Uterus (tissue), 4 donors: ENCODE results near the gene XYLT1. TPM values are rescaled to one million over a fixed set of nuclear protein-coding genes. Genes with fewer than 3 reads are reported as not detected.

Experiments used
- DNase-seq, 2 donors: peaks; one replicate each; pipeline ENCODE4 v3.0.0-alpha.2; 2019 to 2020
- H3K27ac ChIP-seq, 2 donors: fragments of 200-600 bp; sonication (generic); 1 replicate in 1 of 2; 2 replicates in 1 of 2; pipeline ENCODE4 v1.5.1; 2016 to 2018
- H3K27me3 ChIP-seq, 2 donors: fragments of 200-600 bp; sonication (generic); one replicate each; pipeline ENCODE4 v1.5.1; 2018 to 2019; ENCODE audit warnings: control low read depth in 1 of 2
- H3K36me3 ChIP-seq, 2 donors: fragments of 200-600 bp; sonication (generic); one replicate each; pipeline ENCODE4 v1.5.1; 2019; ENCODE audit warnings: control low read depth in 1 of 2
- H3K4me1 ChIP-seq, 2 donors: fragments of 200-600 bp; sonication (generic); one replicate each; pipeline ENCODE4 v1.5.1; 2018 to 2019; ENCODE audit warnings: control low read depth in 1 of 2
- H3K4me3 ChIP-seq, 2 donors: fragments of 200-600 bp; sonication (generic); 1 replicate in 1 of 2; 2 replicates in 1 of 2; pipeline ENCODE4 v1.5.1; 2018 to 2019; ENCODE audit warnings: mild to moderate bottlenecking in 1 of 2
- H3K9me3 ChIP-seq, 2 donors: fragments of 200-600 bp; sonication (generic); one replicate each; pipeline ENCODE4 v1.5.1; 2019; ENCODE audit warnings: control low read depth in 1 of 2
- POLR2A ChIP-seq, 2 donors: fragments of 450-650 bp; IDR thresholded peaks; one replicate each; pipeline ENCODE4 v1.6.1; 2016; ENCODE audit warnings: antibody characterized with exemption in 2 of 2, mild to moderate bottlenecking in 1 of 2, moderate library complexity in 1 of 2
- intact Hi-C: fragments of 100-400 bp; cut with DNase I; formaldehyde crosslinking; loops from one replicate; pipeline ENCODE4 v1.15.1; 2023; ENCODE audit warnings: low total_unique reads
- total RNA-seq, 4 donors: library from RNA; depleted of rRNA in 3 of 4; stranded (reverse); fragments of >200 nt in 3 of 4; gene quantifications; one replicate each; pipeline versions ENCODE4 v1.1.0 to v1.2.4, GENCODE V29; 2014 to 2023
- TF ChIP-seq, protein P1 (sequence below), 4 experiments: fragments of 200-600 bp in 2 of 4; fragments of 450-650 bp in 2 of 4; sonication (generic) in 2 of 4; IDR thresholded peaks; one replicate each; pipeline ENCODE4 v1.5.1; 2016 to 2019; ENCODE audit warnings: antibody characterized with exemption in 4 of 4, mild to moderate bottlenecking in 2 of 4, moderate library complexity in 1 of 4
- donor health status: DM: yes; HTN: yes; CAD: no.

The XYLT1 gene
- total RNA-seq, 4 donors from 2014 or later, result 1.5 to 42.2 (median 15.7) TPM

- DNase-seq, result no peak
- Histone ChIP-seq H3K36me3 (no peaks in the 10 kb centered on the region), H3K27me3 (no peaks in the 10 kb centered on the region), H3K9me3 (no peaks in the 10 kb centered on the region), H3K4me1 (peaks cover 0 to 3% of the 10 kb centered on the region in 2 donors), H3K4me3 (no peak overlapping the region), H3K27ac (no peak overlapping the region)
- no peak for TF ChIP-seq POLR2A (IDR thresholded peaks at IDR 0.05)
- TF ChIP-seq, protein P1, sequence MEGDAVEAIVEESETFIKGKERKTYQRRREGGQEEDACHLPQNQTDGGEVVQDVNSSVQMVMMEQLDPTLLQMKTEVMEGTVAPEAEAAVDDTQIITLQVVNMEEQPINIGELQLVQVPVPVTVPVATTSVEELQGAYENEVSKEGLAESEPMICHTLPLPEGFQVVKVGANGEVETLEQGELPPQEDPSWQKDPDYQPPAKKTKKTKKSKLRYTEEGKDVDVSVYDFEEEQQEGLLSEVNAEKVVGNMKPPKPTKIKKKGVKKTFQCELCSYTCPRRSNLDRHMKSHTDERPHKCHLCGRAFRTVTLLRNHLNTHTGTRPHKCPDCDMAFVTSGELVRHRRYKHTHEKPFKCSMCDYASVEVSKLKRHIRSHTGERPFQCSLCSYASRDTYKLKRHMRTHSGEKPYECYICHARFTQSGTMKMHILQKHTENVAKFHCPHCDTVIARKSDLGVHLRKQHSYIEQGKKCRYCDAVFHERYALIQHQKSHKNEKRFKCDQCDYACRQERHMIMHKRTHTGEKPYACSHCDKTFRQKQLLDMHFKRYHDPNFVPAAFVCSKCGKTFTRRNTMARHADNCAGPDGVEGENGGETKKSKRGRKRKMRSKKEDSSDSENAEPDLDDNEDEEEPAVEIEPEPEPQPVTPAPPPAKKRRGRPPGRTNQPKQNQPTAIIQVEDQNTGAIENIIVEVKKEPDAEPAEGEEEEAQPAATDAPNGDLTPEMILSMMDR (IDR thresholded peaks at IDR 0.05), result no peak
- intact Hi-C loops, result no loop called here
These were observed 127.7 kb downstream of the XYLT1 start for GRCh38 chr16:17343028-17343427.

DNA sequence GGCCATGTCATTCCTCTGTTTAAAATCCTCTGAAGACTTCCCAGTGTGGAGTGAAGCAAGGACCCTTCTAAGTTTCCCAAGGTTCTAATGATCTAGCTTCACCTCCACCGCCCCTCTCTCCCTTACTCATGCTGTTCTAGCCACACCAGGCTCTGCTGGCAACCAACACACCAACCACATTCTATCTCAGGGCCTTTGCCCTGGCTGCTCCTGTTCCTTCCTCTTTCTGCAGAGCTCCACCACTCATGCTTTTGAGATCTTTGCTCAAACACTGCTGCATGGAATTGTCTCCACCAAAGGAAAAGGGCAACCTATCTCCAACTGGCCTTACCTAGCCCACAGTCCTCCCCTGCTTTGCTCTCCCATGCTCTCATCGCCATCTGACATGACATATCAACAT is 128.7 kb downstream of the XYLT1 start:
- DNase-seq, result no peak
- H3K27me3 ChIP-seq, result no peaks in the 10 kb centered on the region
- no peak overlapping the region for H3K4me3 ChIP-seq
- intact Hi-C loops, result no loop called here
- H3K36me3 ChIP-seq, result no peaks in the 10 kb centered on the region
- H3K4me1 ChIP-seq, result no peaks in the 10 kb centered on the region
- H3K9me3 ChIP-seq, result no peaks in the 10 kb centered on the region
- TF ChIP-seq POLR2A (IDR thresholded peaks at IDR 0.05), result no peak
- TF ChIP-seq, protein P1 (IDR thresholded peaks at IDR 0.05), result no peak
- H3K27ac ChIP-seq, result no peak overlapping the region

DNA sequence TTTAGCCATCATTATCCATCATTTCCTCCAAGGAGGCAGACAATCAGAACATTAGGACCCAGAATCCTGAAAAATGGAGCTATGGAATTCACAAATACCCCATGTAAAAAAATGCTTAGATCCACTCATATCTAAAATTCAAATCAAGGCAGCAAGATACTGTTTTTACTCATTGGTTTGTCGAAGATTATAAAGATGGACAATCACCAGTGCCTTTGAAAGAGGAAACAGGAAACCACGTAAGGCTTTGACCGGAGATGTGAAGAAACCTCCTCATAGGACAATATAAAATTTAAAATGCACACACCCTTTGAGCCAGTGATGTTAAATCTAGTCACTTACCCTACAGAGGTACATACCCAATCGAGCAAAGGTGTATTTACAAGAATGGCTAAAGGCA is 130.0 kb downstream of the XYLT1 start:
- no peak for TF ChIP-seq POLR2A (IDR thresholded peaks at IDR 0.05)
- TF ChIP-seq, protein P1 (IDR thresholded peaks at IDR 0.05), result no peak
- Histone ChIP-seq H3K27me3 (no peaks in the 10 kb centered on the region), H3K9me3 (no peaks in the 10 kb centered on the region), H3K4me1 (no peaks in the 10 kb centered on the region), H3K36me3 (no peaks in the 10 kb centered on the region), H3K4me3 (no peak overlapping the region), H3K27ac (no peak overlapping the region)
- no peak for DNase-seq
- intact Hi-C loops, result no loop called here

- no peak for DNase-seq
- H3K4me3 ChIP-seq, result no peak overlapping the region
- no peaks in the 10 kb centered on the region for H3K27me3 ChIP-seq
- H3K36me3 ChIP-seq, result no peaks in the 10 kb centered on the region
- H3K27ac ChIP-seq, result no peak overlapping the region
- TF ChIP-seq, protein P1 (IDR thresholded peaks at IDR 0.05), result no peak
- TF ChIP-seq POLR2A (IDR thresholded peaks at IDR 0.05), result no peak
- no peaks in the 10 kb centered on the region for H3K4me1 ChIP-seq
- no peaks in the 10 kb centered on the region for H3K9me3 ChIP-seq
- intact Hi-C loops, result no loop called here
These were observed 130.8 kb downstream of the XYLT1 start for GRCh38 chr16:17339764-17340541.

DNA sequence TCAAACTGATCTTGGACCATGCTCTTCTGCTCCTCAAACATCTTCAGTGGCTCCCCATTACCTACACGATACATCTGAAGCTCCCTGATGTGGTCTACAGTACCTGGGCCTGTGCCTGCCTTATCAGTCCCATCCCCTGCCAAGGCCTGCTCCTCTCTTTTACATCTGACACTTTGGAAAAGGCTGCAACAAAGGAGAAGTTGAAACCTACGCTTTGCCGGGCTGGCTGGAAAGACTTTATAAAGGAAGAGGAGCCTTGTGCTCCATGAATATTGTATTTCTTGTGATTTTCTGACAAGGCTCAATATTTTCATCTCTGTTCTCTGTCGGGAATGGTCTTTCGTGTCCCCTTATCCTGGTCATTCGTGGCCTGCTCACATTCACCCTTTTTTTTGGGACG is 132.5 kb downstream of the XYLT1 start:
- Histone ChIP-seq H3K9me3 (no peaks in the 10 kb centered on the region), H3K27ac (no peak overlapping the region), H3K36me3 (no peaks in the 10 kb centered on the region), H3K4me3 (no peak overlapping the region), H3K4me1 (no peaks in the 10 kb centered on the region), H3K27me3 (no peaks in the 10 kb centered on the region)
- no peak for DNase-seq
- intact Hi-C loops, result no loop called here
- TF ChIP-seq, protein P1 (IDR thresholded peaks at IDR 0.05), result no peak
- no peak for TF ChIP-seq POLR2A (IDR thresholded peaks at IDR 0.05)
